ENCODE data around the gene DCAF10.

DNA sequence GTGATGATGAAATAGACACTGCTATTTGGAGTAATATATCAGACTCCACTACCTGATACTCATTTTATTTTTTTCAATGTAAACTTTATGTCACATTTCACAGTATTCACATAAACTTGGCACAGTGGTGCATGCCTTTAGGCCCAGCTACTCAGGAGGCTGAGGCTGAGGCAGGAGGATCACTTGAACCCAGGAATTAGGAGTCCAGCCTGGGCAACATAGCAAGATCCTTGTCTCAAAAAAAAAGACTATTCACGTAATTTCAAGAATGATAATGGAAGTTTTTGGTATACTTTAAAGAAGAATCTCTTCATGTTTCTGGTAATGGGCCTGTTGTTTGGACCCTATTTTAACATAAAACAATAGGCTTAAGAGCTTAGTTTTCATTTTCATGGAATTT lies 56.0 kb downstream of the DCAF10 start:
- TF ChIP-seq ISL1 (CRISPR knock-in tag; IDR thresholded peaks at IDR 0.05) (no peak), ZFP30 (CRISPR knock-in tag; IDR thresholded peaks at IDR 0.05) (no peak)
- TF ChIP-seq, protein P1, sequence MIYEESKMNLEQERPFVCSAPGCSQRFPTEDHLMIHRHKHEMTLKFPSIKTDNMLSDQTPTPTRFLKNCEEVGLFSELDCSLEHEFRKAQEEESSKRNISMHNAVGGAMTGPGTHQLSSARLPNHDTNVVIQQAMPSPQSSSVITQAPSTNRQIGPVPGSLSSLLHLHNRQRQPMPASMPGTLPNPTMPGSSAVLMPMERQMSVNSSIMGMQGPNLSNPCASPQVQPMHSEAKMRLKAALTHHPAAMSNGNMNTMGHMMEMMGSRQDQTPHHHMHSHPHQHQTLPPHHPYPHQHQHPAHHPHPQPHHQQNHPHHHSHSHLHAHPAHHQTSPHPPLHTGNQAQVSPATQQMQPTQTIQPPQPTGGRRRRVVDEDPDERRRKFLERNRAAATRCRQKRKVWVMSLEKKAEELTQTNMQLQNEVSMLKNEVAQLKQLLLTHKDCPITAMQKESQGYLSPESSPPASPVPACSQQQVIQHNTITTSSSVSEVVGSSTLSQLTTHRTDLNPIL (CRISPR knock-in tag; IDR thresholded peaks at IDR 0.05; ENCODE audit: low read depth): no peak
- TF ChIP-seq, protein P2, sequence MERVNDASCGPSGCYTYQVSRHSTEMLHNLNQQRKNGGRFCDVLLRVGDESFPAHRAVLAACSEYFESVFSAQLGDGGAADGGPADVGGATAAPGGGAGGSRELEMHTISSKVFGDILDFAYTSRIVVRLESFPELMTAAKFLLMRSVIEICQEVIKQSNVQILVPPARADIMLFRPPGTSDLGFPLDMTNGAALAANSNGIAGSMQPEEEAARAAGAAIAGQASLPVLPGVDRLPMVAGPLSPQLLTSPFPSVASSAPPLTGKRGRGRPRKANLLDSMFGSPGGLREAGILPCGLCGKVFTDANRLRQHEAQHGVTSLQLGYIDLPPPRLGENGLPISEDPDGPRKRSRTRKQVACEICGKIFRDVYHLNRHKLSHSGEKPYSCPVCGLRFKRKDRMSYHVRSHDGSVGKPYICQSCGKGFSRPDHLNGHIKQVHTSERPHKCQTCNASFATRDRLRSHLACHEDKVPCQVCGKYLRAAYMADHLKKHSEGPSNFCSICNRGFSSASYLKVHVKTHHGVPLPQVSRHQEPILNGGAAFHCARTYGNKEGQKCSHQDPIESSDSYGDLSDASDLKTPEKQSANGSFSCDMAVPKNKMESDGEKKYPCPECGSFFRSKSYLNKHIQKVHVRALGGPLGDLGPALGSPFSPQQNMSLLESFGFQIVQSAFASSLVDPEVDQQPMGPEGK (CRISPR knock-in tag; IDR thresholded peaks at IDR 0.05; ENCODE audit: borderline replicate concordance): no peak

Data from SK-N-SH treated with all-trans-retinoic acid at 6 μM for 48 hours (cell line).